Measurements from ENCODE around the gene CENPS. TPM values are rescaled to one million over a fixed set of nuclear protein-coding genes. Genes with fewer than 3 reads are reported as not detected.

CENPS gene
- total and polyA plus RNA-seq, 2 of the 8 experiments (the other 6 are each of a cell fraction or from before 2014, with no cell fraction given) = 7.8 to 20.3 TPM

DNA sequence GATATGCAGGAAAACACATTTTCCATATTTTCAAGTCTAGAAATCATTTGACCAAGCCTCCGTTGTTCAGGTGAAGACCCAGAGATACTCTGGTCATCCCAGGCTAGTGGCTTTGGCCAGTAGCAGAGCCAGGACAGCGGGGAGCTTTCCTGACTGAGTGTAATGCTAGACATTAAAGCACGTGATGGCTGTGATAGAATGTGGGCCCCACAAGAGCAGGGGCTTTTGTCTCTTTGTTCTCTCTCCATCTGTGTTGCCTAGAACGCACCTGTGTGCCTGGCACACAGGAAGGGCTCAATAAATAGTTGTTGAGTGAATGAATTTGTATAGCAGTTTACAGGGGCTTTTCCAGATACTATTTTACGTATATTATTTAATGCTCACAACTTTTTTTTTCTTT, 10.6 kb downstream of the CENPS start (continued):
- TF ChIP-seq, protein P1, sequence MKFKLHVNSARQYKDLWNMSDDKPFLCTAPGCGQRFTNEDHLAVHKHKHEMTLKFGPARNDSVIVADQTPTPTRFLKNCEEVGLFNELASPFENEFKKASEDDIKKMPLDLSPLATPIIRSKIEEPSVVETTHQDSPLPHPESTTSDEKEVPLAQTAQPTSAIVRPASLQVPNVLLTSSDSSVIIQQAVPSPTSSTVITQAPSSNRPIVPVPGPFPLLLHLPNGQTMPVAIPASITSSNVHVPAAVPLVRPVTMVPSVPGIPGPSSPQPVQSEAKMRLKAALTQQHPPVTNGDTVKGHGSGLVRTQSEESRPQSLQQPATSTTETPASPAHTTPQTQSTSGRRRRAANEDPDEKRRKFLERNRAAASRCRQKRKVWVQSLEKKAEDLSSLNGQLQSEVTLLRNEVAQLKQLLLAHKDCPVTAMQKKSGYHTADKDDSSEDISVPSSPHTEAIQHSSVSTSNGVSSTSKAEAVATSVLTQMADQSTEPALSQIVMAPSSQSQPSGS (IDR thresholded peaks at IDR 0.05; ENCODE audit: low read length) = no peak
- no peak for TF ChIP-seq FOSL1 (IDR thresholded peaks at IDR 0.05; ENCODE audit: insufficient read depth, low read depth, low read length)
- no peak for TF ChIP-seq YY1 (IDR thresholded peaks at IDR 0.05; ENCODE audit: low read depth, low read length)
- no peak for TF ChIP-seq KDM5A (IDR thresholded peaks at IDR 0.05; ENCODE audit: low read length)
- no peak for TF ChIP-seq HDAC2 (IDR thresholded peaks at IDR 0.05; ENCODE audit: borderline replicate concordance in 1 of 2, low read depth in 2 of 2, low read length in 2 of 2)
- TF ChIP-seq CHD2 (IDR thresholded peaks at IDR 0.05; ENCODE audit: low read length) = no peak

Data from H1 (cell line).